Keratinocyte (primary cell): ENCODE data around the gene UGT1A6.

Experiments
- EZH2 ChIP-seq: IDR thresholded peaks from one replicate; pipeline ENCODE4 v1.6.1; 2012; ENCODE audit warnings: inconsistent platforms, mild to moderate bottlenecking, low read length, moderate library complexity
- TF ChIP-seq, protein P1 (sequence below), 3 experiments: IDR thresholded peaks in 1 of 3; conservative IDR thresholded peaks in 1 of 3; optimal IDR thresholded peaks in 1 of 3; 2 replicates in 2 of 3; 3 replicates in 1 of 3; pipeline versions ENCODE3 to v1.5.1; 2011; ENCODE audit warnings: low read length in 3 of 3, mild to moderate bottlenecking in 3 of 3, moderate library complexity in 2 of 3, control low read depth in 1 of 3, inconsistent platforms in 1 of 3; ENCODE audit not compliant: insufficient read depth in 2 of 3; ENCODE audit errors: extremely low read depth in 1 of 3

DNA sequence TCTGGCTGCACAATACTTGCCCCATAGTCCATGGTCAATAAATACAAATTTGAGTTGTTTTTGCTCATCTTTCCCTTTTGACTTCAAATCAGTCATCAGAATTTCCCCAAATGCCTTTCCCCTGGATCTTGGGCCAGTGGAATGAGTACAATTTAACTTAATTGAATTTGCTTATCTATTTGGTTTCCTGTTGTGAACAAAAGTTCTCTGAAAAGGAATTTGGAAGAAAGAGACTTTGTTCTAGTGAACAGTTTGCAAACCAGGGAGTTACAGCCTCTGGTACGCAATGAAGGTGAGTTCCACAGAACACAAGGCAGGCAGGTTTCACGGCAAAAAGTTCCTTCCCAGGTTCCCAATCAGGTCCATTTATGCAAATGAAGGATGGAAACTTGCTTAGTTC, 66.2 kb downstream of the UGT1A6 start:
- TF ChIP-seq, protein P1, sequence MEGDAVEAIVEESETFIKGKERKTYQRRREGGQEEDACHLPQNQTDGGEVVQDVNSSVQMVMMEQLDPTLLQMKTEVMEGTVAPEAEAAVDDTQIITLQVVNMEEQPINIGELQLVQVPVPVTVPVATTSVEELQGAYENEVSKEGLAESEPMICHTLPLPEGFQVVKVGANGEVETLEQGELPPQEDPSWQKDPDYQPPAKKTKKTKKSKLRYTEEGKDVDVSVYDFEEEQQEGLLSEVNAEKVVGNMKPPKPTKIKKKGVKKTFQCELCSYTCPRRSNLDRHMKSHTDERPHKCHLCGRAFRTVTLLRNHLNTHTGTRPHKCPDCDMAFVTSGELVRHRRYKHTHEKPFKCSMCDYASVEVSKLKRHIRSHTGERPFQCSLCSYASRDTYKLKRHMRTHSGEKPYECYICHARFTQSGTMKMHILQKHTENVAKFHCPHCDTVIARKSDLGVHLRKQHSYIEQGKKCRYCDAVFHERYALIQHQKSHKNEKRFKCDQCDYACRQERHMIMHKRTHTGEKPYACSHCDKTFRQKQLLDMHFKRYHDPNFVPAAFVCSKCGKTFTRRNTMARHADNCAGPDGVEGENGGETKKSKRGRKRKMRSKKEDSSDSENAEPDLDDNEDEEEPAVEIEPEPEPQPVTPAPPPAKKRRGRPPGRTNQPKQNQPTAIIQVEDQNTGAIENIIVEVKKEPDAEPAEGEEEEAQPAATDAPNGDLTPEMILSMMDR (optimal IDR thresholded peaks at IDR 0.05 in 1 of 3, IDR thresholded peaks at IDR 0.05 in 1 of 3, conservative IDR thresholded peaks at IDR 0.05 in 1 of 3; ENCODE audit: extremely low read depth in 1 of 3, insufficient read depth in 2 of 3, low read length in 3 of 3) = no peak
- TF ChIP-seq EZH2 = no peak
